Erythroblast (primary cell): ENCODE data around the gene SCYGR2.

Source experiments
- GATA1 ChIP-seq: IDR thresholded peaks from 2 replicates; pipeline ENCODE4 v1.6.1; 2011; ENCODE audit warnings: low read depth, mild to moderate bottlenecking, control low read depth, low read length, moderate library complexity
- POLR2A ChIP-seq: IDR thresholded peaks from 2 replicates; pipeline ENCODE4 v1.6.1; 2011; ENCODE audit warnings: mild to moderate bottlenecking, low read length

DNA sequence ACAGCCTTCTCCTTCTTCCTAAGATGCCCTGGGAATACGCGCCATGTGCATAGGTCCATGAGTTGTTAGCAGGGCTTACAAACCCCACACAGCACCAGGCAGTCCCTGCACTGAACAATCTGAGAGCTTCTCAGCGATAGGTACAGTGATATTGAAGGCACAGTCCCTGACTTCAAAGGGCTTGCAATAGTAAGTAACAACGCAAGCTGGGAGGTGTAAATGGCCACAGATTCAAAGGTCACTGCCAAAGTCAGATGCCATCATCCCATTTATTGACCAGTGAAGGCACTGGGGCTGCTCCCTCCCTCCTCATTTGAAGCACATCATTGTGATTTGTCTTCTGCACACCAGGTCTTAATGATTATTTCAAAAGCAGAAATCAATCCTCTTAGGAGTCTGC, 16.5 kb downstream of the SCYGR2 start:
- TF ChIP-seq POLR2A (no peak), GATA1 (no peak)
